Endothelial cell of umbilical vein (primary cell): Measurements from ENCODE around the gene NSMCE1. TPM values are rescaled to one million over a fixed set of nuclear protein-coding genes. Genes with fewer than 3 reads are reported as not detected.

ENCODE experiments used
- BruUV-seq: library from RNA; stranded (reverse); fragments of 400-500 nt; replicated peaks from 2 replicates; lab custom pipeline; 2021; lab: Mats Ljungman, UMichigan
- CTCF ChIA-PET: fragments of 300-600, 350-600 bp; sonication (Branson Sonifier 250); formaldehyde crosslinking; loops from one replicate; lab custom pipeline; 2021; ENCODE audit warnings: antibody characterized with exemption, inconsistent platforms; lab: Charles Lee
- POLR2A ChIA-PET: fragments of 300-600, 350-600 bp; sonication (Branson Sonifier 250); formaldehyde crosslinking; loops from one replicate; lab custom pipeline; 2021; ENCODE audit warnings: antibody characterized with exemption, inconsistent platforms; lab: Charles Lee
- DNase-seq: peaks from one replicate; pipeline ENCODE4 v3.0.0-alpha.2; 2011; ENCODE audit warnings: low read depth, low spot score
- FAIRE-seq: peaks from 2 replicates; lab custom pipeline; 2011; peaks lifted over from hg19 to GRCh38; lab: Jason Lieb, UNC
- H2AFZ ChIP-seq: 2 replicates; pipeline ENCODE4 v1.6.0; 2012; ENCODE audit warnings: low read depth, low read length, control low read depth, inconsistent platforms
- H3K27ac ChIP-seq: 2 replicates; pipeline ENCODE4 v1.5.1; 2011; ENCODE audit warnings: low read depth, mild to moderate bottlenecking, control low read depth, low read length, moderate library complexity; ENCODE audit not compliant: insufficient read depth
- H3K27me3 ChIP-seq, 2 experiments: 2 replicates each; pipeline versions ENCODE4 v1.6.0 to v1.6.1; 2011; ENCODE audit warnings: low read length in 2 of 2, mixed read lengths in 1 of 2; ENCODE audit not compliant: control insufficient read depth in 2 of 2, insufficient read depth in 2 of 2
- H3K36me3 ChIP-seq, 2 experiments: 2 replicates in 1 of 2; 3 replicates in 1 of 2; pipeline ENCODE4 v1.5.1; 2011; ENCODE audit warnings: low read length in 2 of 2, mild to moderate bottlenecking in 1 of 2, moderate library complexity in 1 of 2; ENCODE audit not compliant: control insufficient read depth in 2 of 2, insufficient read depth in 2 of 2; ENCODE audit errors: extremely low read depth in 1 of 2
- H3K4me1 ChIP-seq: 3 replicates; pipeline ENCODE4 v1.5.1; 2011; ENCODE audit warnings: mild to moderate bottlenecking, low read length; ENCODE audit not compliant: control insufficient read depth, insufficient read depth; ENCODE audit errors: extremely low read depth
- H3K4me2 ChIP-seq: 2 replicates; pipeline ENCODE4 v1.6.1; 2011; ENCODE audit warnings: low read length, control low read depth, mixed read lengths; ENCODE audit not compliant: insufficient read depth
- H3K4me3 ChIP-seq, 3 experiments: fragments of 200-600 bp in 1 of 3; sonication (generic), shearing (Covaris generic) in 1 of 3; replicated peaks in 1 of 3; 2 replicates each; pipeline ENCODE4 v1.5.1; 2011 to 2016; ENCODE audit warnings: control low read depth in 3 of 3, low read length in 3 of 3, mild to moderate bottlenecking in 2 of 3, inconsistent platforms in 1 of 3, low read depth in 1 of 3, moderate library complexity in 1 of 3; ENCODE audit not compliant: insufficient read depth in 1 of 3
- H3K79me2 ChIP-seq: 2 replicates; pipeline ENCODE4 v1.6.0; 2012; ENCODE audit warnings: low read length, inconsistent platforms; ENCODE audit not compliant: control insufficient read depth, insufficient read depth
- H3K9ac ChIP-seq: replicated peaks from 2 replicates; pipeline ENCODE3; 2011; ENCODE audit warnings: low read length, control low read depth; ENCODE audit not compliant: insufficient read depth; ENCODE audit errors: extremely low read depth
- H3K9me1 ChIP-seq: replicated peaks from 3 replicates; pipeline ENCODE4 v1.6.0; 2011; ENCODE audit warnings: mild to moderate bottlenecking, low read length; ENCODE audit not compliant: control insufficient read depth, insufficient read depth; ENCODE audit errors: extremely low read depth
- H3K9me3 ChIP-seq: replicated peaks from 2 replicates; pipeline ENCODE4 v1.5.1; 2012; ENCODE audit warnings: low read length, inconsistent platforms; ENCODE audit not compliant: control insufficient read depth, insufficient read depth
- H4K20me1 ChIP-seq: replicated peaks from 2 replicates; pipeline ENCODE3; 2011; ENCODE audit warnings: mild to moderate bottlenecking, low read length; ENCODE audit not compliant: control insufficient read depth, insufficient read depth; ENCODE audit errors: extremely low read depth
- EZH2 ChIP-seq: IDR thresholded peaks from 2 replicates; pipeline ENCODE4 v1.6.1; 2012; ENCODE audit warnings: borderline replicate concordance, low read depth, mild to moderate bottlenecking, moderate library complexity, low read length, inconsistent platforms; ENCODE audit not compliant: severe bottlenecking
- FOS ChIP-seq: IDR thresholded peaks from 2 replicates; pipeline ENCODE4 v1.6.1; 2011; ENCODE audit warnings: mild to moderate bottlenecking, low read length, moderate library complexity, borderline replicate concordance; ENCODE audit not compliant: insufficient read depth
- GATA2 ChIP-seq: IDR thresholded peaks from 2 replicates; pipeline ENCODE4 v1.7.0; 2011; ENCODE audit warnings: low read depth, mild to moderate bottlenecking, moderate library complexity, mixed read lengths, low read length; ENCODE audit not compliant: insufficient read length, insufficient read depth
- JUN ChIP-seq: IDR thresholded peaks from 2 replicates; pipeline ENCODE4 v1.6.1; 2011; ENCODE audit warnings: borderline replicate concordance, low read depth; ENCODE audit not compliant: insufficient read length, insufficient read depth
- MYC ChIP-seq: IDR thresholded peaks from one replicate; pipeline ENCODE4 v1.6.1; 2011; ENCODE audit warnings: mild to moderate bottlenecking, low read depth, low read length
- POLR2A ChIP-seq: IDR thresholded peaks from 2 replicates; pipeline ENCODE4 v1.6.1; 2012; ENCODE audit warnings: low read depth, mild to moderate bottlenecking, control low read depth, low read length
- POLR2AphosphoS5 ChIP-seq: IDR thresholded peaks from 2 replicates; pipeline ENCODE4 v1.6.1; 2012; ENCODE audit warnings: low read depth, mild to moderate bottlenecking, control low read depth, low read length, moderate library complexity; ENCODE audit not compliant: insufficient read depth
- dilution Hi-C: fragments of 300-500 bp; cut with MboI; formaldehyde crosslinking; loops from one replicate; pipeline ENCODE4 v1.15.0; 2019; ENCODE audit warnings: low sequenced_read_pairs; ENCODE audit not compliant: extremely low pct_ligation_motif_present
- intact Hi-C: fragments of 100-400 bp; cut with micrococcal nuclease; formaldehyde crosslinking; loops from one replicate; pipeline ENCODE4 v1.10.0; 2022
- polyA plus RNA-seq, 4 experiments: library from polyadenylated mRNA; depleted of rRNA in 3 of 4; stranded (reverse) in 3 of 4; unstranded in 1 of 4; fragments of >200 nt; gene quantifications; 2 replicates each; pipeline versions ENCODE4 v1.2.1 to v1.2.3, GENCODE V29; 2011 to 2012; ENCODE audit warnings: missing spikeins in 1 of 4
- total RNA-seq: library from RNA; stranded (reverse); gene quantifications from 2 replicates; pipeline ENCODE4 v1.2.3, GENCODE V29; 2021
- TF ChIP-seq, protein P1 (sequence below), 2 donors: IDR thresholded peaks; 1 replicate in 1 of 2; 2 replicates in 1 of 2; pipeline ENCODE4 v1.5.1; 2011; ENCODE audit warnings: low read length in 2 of 2, mild to moderate bottlenecking in 2 of 2, moderate library complexity in 2 of 2, control low read depth in 1 of 2, inconsistent platforms in 1 of 2, low read depth in 1 of 2; ENCODE audit not compliant: insufficient read depth in 1 of 2; ENCODE audit errors: extremely low read depth in 1 of 2
- TF ChIP-seq, protein P2 (sequence below): IDR thresholded peaks from 2 replicates; pipeline ENCODE4 v1.6.1; 2011; ENCODE audit not compliant: insufficient read depth, insufficient read length

Gene NSMCE1
- total and polyA plus RNA-seq, 2 donors (not counting 3 experiments of a cell fraction or from before 2014, with no cell fraction given): 23.8 to 42.0 TPM

DNA sequence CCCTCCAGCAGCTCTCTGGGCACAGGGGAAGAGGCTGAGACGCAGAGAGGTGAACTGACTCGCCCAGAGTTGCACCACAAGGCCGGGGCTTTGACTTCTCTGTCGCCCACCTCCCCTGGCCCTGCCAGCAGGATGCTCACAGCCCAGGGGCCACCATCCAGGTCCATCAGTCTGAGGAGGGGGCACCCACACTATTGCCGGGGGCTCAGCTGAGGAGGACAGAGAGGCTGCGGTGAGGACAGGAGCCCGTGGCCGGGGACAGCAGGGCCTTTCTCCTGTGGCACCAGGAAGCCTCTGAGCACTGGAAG lies 32.7 kb downstream of the NSMCE1 start:
- POLR2A ChIA-PET: interaction anchor here (0.5 to 1.8 kb wide), 3 partner anchors 12 to 119 kb away, joined by 3 to 6 read pairs (median 3); partner anchors contain the start of gene KDM8
- BruUV-seq: no TSS peak
- dilution Hi-C loops: no loop called here
- no peak for TF ChIP-seq POLR2AphosphoS5
- no peak for TF ChIP-seq MYC
- TF ChIP-seq, protein P1, sequence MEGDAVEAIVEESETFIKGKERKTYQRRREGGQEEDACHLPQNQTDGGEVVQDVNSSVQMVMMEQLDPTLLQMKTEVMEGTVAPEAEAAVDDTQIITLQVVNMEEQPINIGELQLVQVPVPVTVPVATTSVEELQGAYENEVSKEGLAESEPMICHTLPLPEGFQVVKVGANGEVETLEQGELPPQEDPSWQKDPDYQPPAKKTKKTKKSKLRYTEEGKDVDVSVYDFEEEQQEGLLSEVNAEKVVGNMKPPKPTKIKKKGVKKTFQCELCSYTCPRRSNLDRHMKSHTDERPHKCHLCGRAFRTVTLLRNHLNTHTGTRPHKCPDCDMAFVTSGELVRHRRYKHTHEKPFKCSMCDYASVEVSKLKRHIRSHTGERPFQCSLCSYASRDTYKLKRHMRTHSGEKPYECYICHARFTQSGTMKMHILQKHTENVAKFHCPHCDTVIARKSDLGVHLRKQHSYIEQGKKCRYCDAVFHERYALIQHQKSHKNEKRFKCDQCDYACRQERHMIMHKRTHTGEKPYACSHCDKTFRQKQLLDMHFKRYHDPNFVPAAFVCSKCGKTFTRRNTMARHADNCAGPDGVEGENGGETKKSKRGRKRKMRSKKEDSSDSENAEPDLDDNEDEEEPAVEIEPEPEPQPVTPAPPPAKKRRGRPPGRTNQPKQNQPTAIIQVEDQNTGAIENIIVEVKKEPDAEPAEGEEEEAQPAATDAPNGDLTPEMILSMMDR (IDR thresholded peaks at IDR 0.05; ENCODE audit: extremely low read depth in 1 of 2, insufficient read depth in 1 of 2, low read depth in 1 of 2, low read length in 2 of 2): no peak
- no peak for TF ChIP-seq POLR2A
- TF ChIP-seq GATA2: no peak
- TF ChIP-seq, protein P2, sequence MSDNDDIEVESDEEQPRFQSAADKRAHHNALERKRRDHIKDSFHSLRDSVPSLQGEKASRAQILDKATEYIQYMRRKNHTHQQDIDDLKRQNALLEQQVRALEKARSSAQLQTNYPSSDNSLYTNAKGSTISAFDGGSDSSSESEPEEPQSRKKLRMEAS: no peak
- TF ChIP-seq JUN: no peak
- no peak for TF ChIP-seq EZH2
- no peak for TF ChIP-seq FOS
- Histone ChIP-seq H3K27me3 (no peaks in the 10 kb centered on the region), H3K79me2 (no peaks in the 10 kb centered on the region), H3K36me3 (peaks cover 0 to 10% of the 10 kb centered on the region in 2 experiments), H3K9me3 (no peaks in the 10 kb centered on the region), H2AFZ (no peak overlapping the region), H3K9me1 (no peaks in the 10 kb centered on the region), H3K4me2 (peak overlapping the region; percentile 6), H3K27ac (peak overlapping the region; percentile 99), H4K20me1 (no peaks in the 10 kb centered on the region), H3K4me1 (peaks cover 60% of the 10 kb centered on the region), H3K4me3 (no peak overlapping the region), H3K9ac (peak overlapping the region; percentile 85)
- intact Hi-C loops: loop anchor here (1.0 kb wide), 12 partner anchors 7 to 221 kb away; partner anchors contain the start of genes KDM8 and NSMCE1
- no peak for FAIRE-seq
- no peak for DNase-seq
- CTCF ChIA-PET: interaction anchor here (1.3 to 15.6 kb wide), 20 partner anchors 8 to 240 kb away, joined by 5 to 299 read pairs (median 17); partner anchors contain the start of gene KDM8
